Measurements from ENCODE around the gene FBXL4. TPM values are rescaled to one million over a fixed set of nuclear protein-coding genes. Genes with fewer than 3 reads are reported as not detected.

FBXL4 gene
- total RNA-seq, 2 donors from 2014 or later: 16.5 to 19.0 TPM

- H3K4me3 Mint-ChIP-seq: peak overlapping the region in 1 of 2 donors; percentile 17
Measured at GRCh38 chr6:98847416-98847778, 100.3 kb downstream of the FBXL4 start.

GRCh38 chr6:98846021-98846380 is 101.7 kb downstream of the FBXL4 start:
- no peaks in the 10 kb centered on the region for H3K9me3 Mint-ChIP-seq
- peak overlapping the region; percentile 59 to 81 for H3K4me3 Mint-ChIP-seq
- H3K27me3 Mint-ChIP-seq (ENCODE audit: low read depth): peaks cover 91% of the 10 kb centered on the region
- no peaks in the 10 kb centered on the region for H3K36me3 Mint-ChIP-seq (ENCODE audit: insufficient read depth in 2 of 2)
- no peak for ATAC-seq (replicated peaks in 1 of 2)
- DNase-seq: no peak
- H3K27ac Mint-ChIP-seq: no peak overlapping the region
- H3K4me1 Mint-ChIP-seq (ENCODE audit: low read depth): peaks cover 23% of the 10 kb centered on the region

More at GRCh38 chr6:98847416-98847778, 100.3 kb downstream of the FBXL4 start:
- ATAC-seq (replicated peaks in 1 of 2): no peak
- H3K9me3 Mint-ChIP-seq: no peaks in the 10 kb centered on the region
- H3K27ac Mint-ChIP-seq: no peak overlapping the region
- peaks cover 83% of the 10 kb centered on the region for H3K27me3 Mint-ChIP-seq (ENCODE audit: low read depth)
- H3K36me3 Mint-ChIP-seq (ENCODE audit: insufficient read depth in 2 of 2): no peaks in the 10 kb centered on the region
- no peak for DNase-seq
- H3K4me1 Mint-ChIP-seq (ENCODE audit: low read depth): peaks cover 23% of the 10 kb centered on the region

DNA sequence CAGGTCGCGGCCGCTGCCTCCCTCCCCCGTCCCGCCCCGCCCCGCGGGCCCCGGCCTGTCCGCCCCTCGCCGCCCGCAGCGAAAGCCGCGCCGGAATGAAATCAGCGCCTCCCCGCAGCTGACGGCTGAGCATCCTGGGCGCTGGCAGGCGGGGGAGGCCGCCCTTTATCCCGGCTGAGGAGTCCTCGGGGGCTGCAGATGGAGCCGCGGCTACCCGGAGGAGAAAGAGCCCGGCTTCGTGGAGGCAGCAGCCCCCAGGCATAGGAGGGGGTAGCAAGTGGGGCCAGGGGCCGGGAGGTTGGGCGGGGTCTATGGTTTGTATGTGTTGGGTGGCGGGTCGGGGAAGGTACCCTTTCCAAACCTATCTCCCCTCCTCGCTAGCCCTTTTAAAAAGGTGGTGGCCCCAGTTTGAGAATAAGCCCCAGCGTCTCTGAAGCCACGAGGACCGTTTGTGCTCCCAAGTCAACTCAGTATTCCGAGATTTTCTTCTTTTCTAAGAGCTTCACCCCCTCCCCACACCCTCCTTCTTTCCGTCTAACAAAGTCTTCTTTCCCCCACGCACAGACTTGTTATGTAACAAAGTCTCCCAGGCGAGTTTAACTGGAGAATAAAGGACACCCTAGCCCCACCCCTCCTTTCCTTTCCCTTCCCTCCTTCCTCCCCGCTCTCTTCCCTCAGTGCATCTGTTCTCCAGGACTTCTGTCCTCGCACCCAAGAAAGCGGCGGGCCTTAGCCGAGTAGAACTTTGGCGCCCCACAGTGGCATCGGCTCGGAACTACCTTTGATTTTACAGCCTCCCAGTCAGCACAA is 102.3 kb downstream of the FBXL4 start:
- Mint-ChIP-seq H3K36me3 (ENCODE audit: insufficient read depth in 2 of 2) (no peaks in the 10 kb centered on the region), H3K27ac (no peak overlapping the region)
- peak; percentile 61 to 66 for ATAC-seq (replicated peaks in 1 of 2)

GRCh38 chr6:98844244-98845210 is 103.2 kb downstream of the FBXL4 start:
- no peak overlapping the region for H3K27ac Mint-ChIP-seq
- no peaks in the 10 kb centered on the region for H3K36me3 Mint-ChIP-seq (ENCODE audit: insufficient read depth in 2 of 2)
- ATAC-seq (replicated peaks in 1 of 2): no peak
- H3K4me1 Mint-ChIP-seq (ENCODE audit: low read depth): peaks cover 23% of the 10 kb centered on the region
- H3K4me3 Mint-ChIP-seq: peak overlapping the region; percentile 60 to 81
- no peak for DNase-seq
- H3K9me3 Mint-ChIP-seq: no peaks in the 10 kb centered on the region
- H3K27me3 Mint-ChIP-seq (ENCODE audit: low read depth): peaks cover 91% of the 10 kb centered on the region

More for the DNA sequence above, 102.3 kb downstream of the FBXL4 start:
- Mint-ChIP-seq H3K4me3 (peak overlapping the region; percentile 60 to 81), H3K4me1 (ENCODE audit: low read depth) (peaks cover 23% of the 10 kb centered on the region), H3K9me3 (no peaks in the 10 kb centered on the region), H3K27me3 (ENCODE audit: low read depth) (peaks cover 91% of the 10 kb centered on the region)
- peak; percentile 70 to 74 for DNase-seq

- no peak overlapping the region for H3K27ac Mint-ChIP-seq
- H3K36me3 Mint-ChIP-seq (ENCODE audit: insufficient read depth in 2 of 2): no peaks in the 10 kb centered on the region
- H3K4me1 Mint-ChIP-seq (ENCODE audit: low read depth): peaks cover 21% of the 10 kb centered on the region
- H3K27me3 Mint-ChIP-seq (ENCODE audit: low read depth): peaks cover 91% of the 10 kb centered on the region
- no peaks in the 10 kb centered on the region for H3K9me3 Mint-ChIP-seq
- peak overlapping the region; percentile 36 to 39 for H3K4me3 Mint-ChIP-seq
- no peak for ATAC-seq (replicated peaks in 1 of 2)
- DNase-seq: no peak
Measured at GRCh38 chr6:98843271-98844243, 104.2 kb downstream of the FBXL4 start.

DNA sequence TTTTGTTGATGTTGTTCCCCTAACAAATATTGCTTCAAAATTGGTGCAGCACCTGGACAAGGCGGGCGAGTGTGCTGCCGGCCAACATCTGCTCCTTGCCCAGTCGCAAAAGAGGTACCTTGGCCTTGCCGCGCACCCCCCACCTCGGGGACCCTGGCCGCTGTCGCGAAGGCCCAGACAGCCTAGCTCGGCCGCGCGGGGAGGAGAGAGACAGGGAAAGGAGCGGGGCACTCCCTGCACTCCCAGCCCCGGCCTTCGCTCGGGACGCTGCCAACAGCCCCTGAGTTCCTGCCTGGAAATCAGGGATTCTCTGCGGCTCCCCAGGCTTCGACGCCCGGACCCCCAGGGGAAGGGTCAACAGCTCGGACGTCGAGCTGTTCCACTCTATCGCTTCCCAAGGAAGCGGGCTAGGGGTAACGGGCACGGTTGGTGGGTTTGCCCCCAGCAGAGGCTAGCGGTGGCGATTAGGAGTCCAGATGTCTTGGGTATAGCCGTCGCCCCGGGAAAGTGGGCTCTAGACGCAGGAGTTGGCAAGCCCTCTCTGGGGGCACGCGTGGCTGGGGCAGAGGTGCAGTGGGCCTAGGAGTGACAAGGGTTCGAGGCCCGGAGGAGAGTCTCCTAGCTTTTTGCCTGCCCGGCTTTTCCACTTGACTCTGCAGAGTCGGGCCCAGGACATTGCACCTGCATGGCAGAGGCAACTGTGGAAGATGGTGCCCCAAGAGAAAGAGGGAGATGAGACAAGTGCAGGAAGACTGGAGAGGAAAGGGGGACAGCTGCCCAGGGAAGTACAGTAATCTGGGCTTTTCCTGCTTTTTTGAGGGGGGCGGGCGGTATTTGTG is 105.2 kb downstream of the FBXL4 start:
- H3K27me3 Mint-ChIP-seq (ENCODE audit: low read depth): peaks cover 95% of the 10 kb centered on the region
- H3K4me1 Mint-ChIP-seq (ENCODE audit: low read depth): peaks cover 17% of the 10 kb centered on the region
- no peaks in the 10 kb centered on the region for H3K36me3 Mint-ChIP-seq (ENCODE audit: insufficient read depth in 2 of 2)
- DNase-seq (peak in 1 of 2 donors; percentile 4), ATAC-seq (replicated peaks in 1 of 2) (no peak)
- no peak overlapping the region for H3K27ac Mint-ChIP-seq
- H3K4me3 Mint-ChIP-seq: peak overlapping the region in 1 of 2 donors; percentile 27
- no peaks in the 10 kb centered on the region for H3K9me3 Mint-ChIP-seq

DNA sequence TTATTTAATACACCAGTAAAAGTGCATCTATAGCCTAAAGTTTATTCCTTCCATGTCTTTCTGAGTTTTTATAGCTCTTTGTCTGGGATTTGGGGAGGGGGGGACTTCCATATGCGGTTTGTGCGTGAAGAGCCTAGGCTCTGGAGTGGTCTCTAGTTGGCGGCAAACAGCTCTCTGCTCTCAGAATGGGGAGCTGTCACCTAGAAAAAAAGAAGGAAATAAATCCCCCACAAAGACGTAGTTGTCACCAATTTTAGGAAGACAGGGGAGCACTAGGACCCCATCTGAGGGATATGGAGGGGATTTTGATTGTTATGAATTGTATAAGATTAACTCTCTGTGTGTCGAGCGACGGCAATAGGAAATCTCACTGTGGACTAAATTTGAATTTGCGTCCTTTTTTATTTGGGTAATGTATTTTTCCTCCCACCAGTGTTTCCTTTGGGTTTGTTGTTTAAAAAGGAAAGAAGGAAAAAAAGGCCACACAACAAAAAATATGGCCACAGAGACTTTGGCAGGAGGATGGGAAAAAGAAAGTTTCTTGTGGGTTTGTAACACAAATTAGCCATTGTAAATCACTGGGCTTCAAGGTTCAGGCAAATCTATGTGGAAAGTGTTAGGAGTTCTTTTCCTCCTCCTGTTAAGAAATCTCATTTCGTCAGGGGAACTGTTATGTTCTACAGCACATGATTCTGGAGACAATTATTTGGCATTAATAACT is 106.0 kb downstream of the FBXL4 start:
- H3K27ac Mint-ChIP-seq: no peak overlapping the region
- H3K27me3 Mint-ChIP-seq (ENCODE audit: low read depth): peaks cover 95% of the 10 kb centered on the region
- H3K36me3 Mint-ChIP-seq (ENCODE audit: insufficient read depth in 2 of 2): no peaks in the 10 kb centered on the region
- ATAC-seq (replicated peaks in 1 of 2) (no peak), DNase-seq (no peak)
- no peaks in the 10 kb centered on the region for H3K9me3 Mint-ChIP-seq
- peaks cover 20% of the 10 kb centered on the region for H3K4me1 Mint-ChIP-seq (ENCODE audit: low read depth)
- H3K4me3 Mint-ChIP-seq: no peak overlapping the region

DNA sequence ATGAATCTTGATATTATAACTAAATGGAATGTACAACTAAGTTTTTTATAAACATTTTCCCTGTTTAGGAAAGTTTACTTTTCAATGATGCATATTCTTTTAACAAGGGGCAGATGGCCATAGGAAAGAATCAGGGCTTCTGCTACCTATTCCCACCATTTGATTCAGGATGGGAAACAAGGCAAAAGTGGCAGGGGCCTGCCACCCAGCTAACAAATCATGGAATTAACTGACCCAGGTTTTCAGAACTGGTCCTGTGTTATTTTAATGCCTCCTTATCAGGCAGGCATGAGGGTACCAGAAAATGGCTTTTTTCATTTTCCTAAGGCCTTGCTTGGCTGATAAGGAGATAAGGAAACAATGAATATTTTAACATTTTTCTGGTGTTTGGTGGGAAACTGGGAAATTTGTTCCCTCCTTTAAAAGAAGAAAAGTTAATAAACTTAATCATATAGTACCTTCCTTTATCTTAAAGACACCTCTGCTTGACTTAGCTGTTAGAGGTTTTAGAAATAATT is 106.7 kb downstream of the FBXL4 start:
- Mint-ChIP-seq H3K4me3 (no peak overlapping the region), H3K9me3 (no peaks in the 10 kb centered on the region), H3K27ac (no peak overlapping the region), H3K4me1 (ENCODE audit: low read depth) (peaks cover 26% of the 10 kb centered on the region), H3K27me3 (ENCODE audit: low read depth) (peaks cover 95% of the 10 kb centered on the region), H3K36me3 (ENCODE audit: insufficient read depth in 2 of 2) (no peaks in the 10 kb centered on the region)
- ATAC-seq (replicated peaks in 1 of 2) (no peak), DNase-seq (no peak)

- Mint-ChIP-seq H3K27ac (no peak overlapping the region), H3K27me3 (ENCODE audit: low read depth) (peaks cover 95% of the 10 kb centered on the region), H3K4me3 (no peak overlapping the region), H3K9me3 (no peaks in the 10 kb centered on the region), H3K4me1 (ENCODE audit: low read depth) (peaks cover 26% of the 10 kb centered on the region), H3K36me3 (ENCODE audit: insufficient read depth in 2 of 2) (no peaks in the 10 kb centered on the region)
- ATAC-seq (replicated peaks in 1 of 2): no peak
- DNase-seq: no peak
Measured at GRCh38 chr6:98840385-98840784, 107.4 kb downstream of the FBXL4 start.

GRCh38 chr6:98839781-98840361 is 107.9 kb downstream of the FBXL4 start:
- Mint-ChIP-seq H3K4me3 (no peak overlapping the region), H3K36me3 (ENCODE audit: insufficient read depth in 2 of 2) (no peaks in the 10 kb centered on the region), H3K9me3 (no peaks in the 10 kb centered on the region), H3K27ac (no peak overlapping the region), H3K27me3 (ENCODE audit: low read depth) (peaks cover 93% of the 10 kb centered on the region), H3K4me1 (ENCODE audit: low read depth) (peaks cover 23% of the 10 kb centered on the region)
- ATAC-seq (replicated peaks in 1 of 2): no peak
- DNase-seq: no peak

GRCh38 chr6:98838975-98839374 is 108.8 kb downstream of the FBXL4 start:
- ATAC-seq (replicated peaks in 1 of 2): no peak
- DNase-seq: no peak
- Mint-ChIP-seq H3K4me3 (no peak overlapping the region), H3K27ac (no peak overlapping the region), H3K9me3 (no peaks in the 10 kb centered on the region), H3K4me1 (ENCODE audit: low read depth) (peaks cover 23% of the 10 kb centered on the region), H3K27me3 (ENCODE audit: low read depth) (peaks cover 93% of the 10 kb centered on the region), H3K36me3 (ENCODE audit: insufficient read depth in 2 of 2) (peaks cover 0 to 3% of the 10 kb centered on the region in 2 donors)

All from activated T-cell treated with anti-CD3 and anti-CD28 coated beads, Interleukin-2, amount 50 U/mL, for 72 hours (primary cell).